RWPE1 (cell line): ENCODE results near the gene HNRNPM.
"Not testable (repeated sequence)": the region's sequence is repeated elsewhere in the genome, so short reads cannot be mapped to it uniquely, and the experiment has no call there.

ENCODE experiments used
- CTCF ChIA-PET: fragments of 350-600 bp; sonication (Branson Sonifier 250); formaldehyde crosslinking; extraction: SDS; loops from one replicate; lab custom pipeline; 2021; lab: Yijun Ruan, JAX
- POLR2A ChIA-PET: fragments of 400-600 bp; formaldehyde crosslinking; extraction: SDS; loops from one replicate; lab custom pipeline; 2020; ENCODE audit warnings: antibody characterized with exemption; ENCODE audit not compliant: low non-redundant PET; lab: Yijun Ruan, JAX
- DNase-seq: peaks from one replicate; pipeline ENCODE4 v3.0.0; 2012; ENCODE audit warnings: low spot score
- H3K27ac ChIP-seq: fragments of 450-650 bp; 2 replicates; pipeline ENCODE4 v1.5.1; 2017
- TF ChIP-seq, protein P1 (sequence below): fragments of 450-650 bp; conservative IDR thresholded peaks from 2 replicates; pipeline ENCODE4 v1.5.1; 2017; ENCODE audit warnings: low read depth, mild to moderate bottlenecking

Gene HNRNPM

DNA sequence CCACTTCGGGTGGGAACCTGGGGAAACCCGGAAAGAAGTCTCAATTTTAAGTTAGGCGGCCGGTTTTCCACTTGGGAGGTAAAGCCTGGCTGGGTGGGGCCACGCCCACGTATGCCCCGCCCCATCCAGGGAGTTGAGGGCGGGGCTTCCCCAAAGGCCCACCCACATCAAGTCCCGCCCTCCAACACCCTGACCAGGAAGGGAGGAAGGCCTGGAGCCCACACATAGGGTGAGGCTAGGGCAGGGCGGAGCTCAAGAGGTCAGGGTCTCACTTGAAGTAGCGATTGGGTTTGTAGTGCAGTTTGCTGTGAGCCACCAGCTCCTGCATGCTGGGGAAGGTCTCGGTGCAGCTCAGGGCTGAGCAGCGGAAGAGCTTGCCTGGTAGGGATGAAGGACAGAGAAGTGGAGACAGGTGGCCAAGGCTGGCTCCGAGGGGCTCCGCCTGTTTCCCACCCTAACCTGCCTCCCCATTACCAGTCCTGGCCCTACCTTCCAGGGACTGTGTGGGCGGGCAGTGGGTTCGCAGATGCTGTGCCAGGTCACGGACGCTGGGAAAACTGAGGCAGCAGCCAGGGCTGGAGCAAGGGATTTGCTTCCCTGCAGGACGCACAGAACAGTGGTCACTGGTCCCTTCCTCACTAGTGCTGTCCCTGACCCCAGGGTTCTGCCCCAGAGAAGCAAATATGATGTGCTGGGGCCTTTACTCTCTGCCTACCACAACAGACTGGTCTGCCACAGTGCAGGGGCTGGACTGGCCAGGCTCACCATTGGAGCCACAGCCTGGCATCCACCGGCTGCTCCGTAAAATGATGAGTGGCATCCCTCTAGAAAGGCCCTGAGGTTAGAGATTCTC is 67.6 kb downstream of the HNRNPM start:
- DNase-seq = peak; percentile 58
- TF ChIP-seq, protein P1, sequence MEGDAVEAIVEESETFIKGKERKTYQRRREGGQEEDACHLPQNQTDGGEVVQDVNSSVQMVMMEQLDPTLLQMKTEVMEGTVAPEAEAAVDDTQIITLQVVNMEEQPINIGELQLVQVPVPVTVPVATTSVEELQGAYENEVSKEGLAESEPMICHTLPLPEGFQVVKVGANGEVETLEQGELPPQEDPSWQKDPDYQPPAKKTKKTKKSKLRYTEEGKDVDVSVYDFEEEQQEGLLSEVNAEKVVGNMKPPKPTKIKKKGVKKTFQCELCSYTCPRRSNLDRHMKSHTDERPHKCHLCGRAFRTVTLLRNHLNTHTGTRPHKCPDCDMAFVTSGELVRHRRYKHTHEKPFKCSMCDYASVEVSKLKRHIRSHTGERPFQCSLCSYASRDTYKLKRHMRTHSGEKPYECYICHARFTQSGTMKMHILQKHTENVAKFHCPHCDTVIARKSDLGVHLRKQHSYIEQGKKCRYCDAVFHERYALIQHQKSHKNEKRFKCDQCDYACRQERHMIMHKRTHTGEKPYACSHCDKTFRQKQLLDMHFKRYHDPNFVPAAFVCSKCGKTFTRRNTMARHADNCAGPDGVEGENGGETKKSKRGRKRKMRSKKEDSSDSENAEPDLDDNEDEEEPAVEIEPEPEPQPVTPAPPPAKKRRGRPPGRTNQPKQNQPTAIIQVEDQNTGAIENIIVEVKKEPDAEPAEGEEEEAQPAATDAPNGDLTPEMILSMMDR = no peak
- ChIA-PET POLR2A (interaction anchor here (0.5 to 1.6 kb wide), 3 partner anchors 11 to 122 kb away, joined by 3 to 7 read pairs (median 5); partner anchors contain the start of gene RAB11B), CTCF (interaction anchor here (0.6 kb wide), 1 partner anchor 50 kb away, joined by 3 read pairs; no protein-coding TSS in a partner anchor)
- peak overlapping the region; percentile 97 for H3K27ac ChIP-seq

DNA sequence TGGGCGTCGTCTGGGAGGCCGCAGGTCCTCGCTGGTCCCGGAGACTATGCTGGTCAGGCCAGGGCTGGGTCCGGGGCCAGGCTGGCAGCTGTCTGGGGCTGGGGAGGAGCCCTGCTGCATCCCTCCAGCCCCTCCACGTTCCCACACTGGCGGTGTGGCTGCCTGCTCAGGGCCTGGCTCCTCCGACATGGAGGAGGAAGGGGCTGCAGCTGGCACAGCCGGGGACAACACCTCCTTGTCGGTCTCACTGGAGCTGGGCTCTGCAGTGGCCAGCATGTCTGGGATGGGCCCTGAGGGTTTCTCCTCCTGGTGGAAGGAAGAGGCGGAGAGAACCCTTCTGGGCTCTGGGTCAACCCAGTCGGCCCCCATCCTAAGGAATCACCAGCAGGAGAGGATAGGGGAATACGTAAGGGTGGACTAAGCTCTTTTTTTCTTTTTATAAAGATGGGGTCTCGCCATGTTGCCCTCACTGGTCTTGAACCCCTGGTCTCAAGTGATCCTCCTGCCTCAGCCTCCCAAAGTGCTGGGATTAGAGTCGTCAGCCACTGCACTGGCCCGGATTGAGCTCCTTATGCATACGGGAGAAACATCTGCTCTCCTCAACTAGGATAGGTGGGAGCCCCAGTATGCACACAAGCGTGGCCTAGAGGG is 68.4 kb downstream of the HNRNPM start:
- H3K27ac ChIP-seq = peak overlapping the region; percentile 97
- TF ChIP-seq, protein P1 = no peak
- no peak for DNase-seq
- ChIA-PET POLR2A (interaction anchor here (0.5 to 1.6 kb wide), 6 partner anchors 10 to 123 kb away, joined by 3 to 7 read pairs (median 4); partner anchors contain the start of gene RAB11B), CTCF (no interaction called here)

DNA sequence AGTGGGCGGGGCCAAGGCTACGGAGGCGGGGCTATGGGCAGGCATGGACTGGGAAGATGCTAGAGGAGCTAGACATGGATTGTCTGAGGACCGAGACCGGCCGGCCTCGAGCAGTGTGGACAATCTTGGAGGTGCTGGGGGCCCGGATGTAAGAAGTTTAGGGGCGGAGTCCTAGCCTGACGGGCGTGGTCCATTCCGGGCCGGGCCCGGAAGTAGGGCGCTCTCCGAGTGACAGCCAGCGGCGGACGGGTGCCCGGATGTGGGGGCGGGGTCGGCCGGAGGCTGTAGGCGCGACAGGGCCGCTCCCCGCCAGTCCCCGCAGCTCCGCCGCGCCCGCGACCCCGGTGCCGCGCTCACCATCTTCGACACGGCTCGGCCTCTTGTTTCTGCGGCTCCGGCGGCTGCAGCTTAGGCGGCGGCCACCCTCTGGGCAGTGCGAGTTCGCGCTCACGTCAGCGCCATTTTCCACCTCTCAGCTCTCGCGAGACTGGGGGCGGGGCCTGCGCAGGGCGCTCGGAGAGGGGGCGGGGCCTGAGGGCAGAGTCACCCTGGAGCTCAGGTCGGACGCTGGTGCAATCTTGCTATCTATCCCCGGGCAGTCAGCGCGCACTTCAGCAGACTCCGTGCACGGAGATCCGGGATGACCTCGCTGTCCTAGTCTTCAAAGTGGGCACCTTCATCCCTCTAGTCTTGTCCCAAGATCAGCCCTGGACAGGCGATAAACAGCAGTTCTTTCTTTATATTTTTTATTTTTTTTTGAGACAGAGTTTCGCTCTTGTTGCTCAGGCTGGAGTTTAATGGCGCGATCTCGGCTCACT is 69.1 kb downstream of the HNRNPM start, which contains the start of gene ZNF414:
Gene ZNF414, minus strand, starts transcription at position 481 of the 818 bp plus-strand sequence. Its CDS starts 121 bp downstream, at position 360.
- TF ChIP-seq, protein P1 = no peak
- peak within 1 kb of the TSS; percentile 97 for H3K27ac ChIP-seq
- ChIA-PET POLR2A (interaction anchor here (0.8 to 1.6 kb wide), 5 partner anchors 9 to 123 kb away, joined by 3 to 7 read pairs (median 4); partner anchors contain the start of gene RAB11B), CTCF (no interaction called here)
- peak; percentile 95 for DNase-seq

DNA sequence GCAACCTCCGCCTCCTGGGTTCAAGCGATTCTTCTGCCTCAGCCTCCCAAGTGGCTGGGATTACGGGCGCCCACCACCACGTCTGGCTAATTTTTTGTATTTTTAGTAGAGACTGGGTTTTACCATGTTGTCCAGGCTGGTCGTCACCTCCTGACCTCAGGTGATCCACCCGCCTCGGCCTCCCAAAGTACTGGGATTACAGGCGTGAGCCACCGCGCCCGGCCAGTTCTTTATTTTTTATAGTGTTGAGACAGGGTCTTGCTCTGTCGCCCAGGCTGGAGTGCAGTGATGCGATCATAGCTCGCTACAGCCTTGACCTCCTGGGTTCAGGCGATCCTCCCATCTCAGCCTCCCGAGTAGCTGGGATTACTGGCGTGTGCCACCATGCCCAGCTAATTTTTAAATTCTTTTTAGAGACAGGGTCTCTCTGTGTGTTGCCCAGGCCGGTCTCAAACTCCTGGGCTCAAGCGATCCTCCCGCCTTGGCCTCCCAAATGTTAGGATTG is 69.8 kb downstream of the HNRNPM start:
- DNase-seq, CTCF ChIA-PET: not testable (repeated sequence)
- POLR2A ChIA-PET = interaction anchor here (1.1 to 1.6 kb wide), 2 partner anchors 11 to 124 kb away, joined by 4 to 5 read pairs; partner anchors contain the start of gene RAB11B
- peak overlapping the region; percentile 97 for H3K27ac ChIP-seq

DNA sequence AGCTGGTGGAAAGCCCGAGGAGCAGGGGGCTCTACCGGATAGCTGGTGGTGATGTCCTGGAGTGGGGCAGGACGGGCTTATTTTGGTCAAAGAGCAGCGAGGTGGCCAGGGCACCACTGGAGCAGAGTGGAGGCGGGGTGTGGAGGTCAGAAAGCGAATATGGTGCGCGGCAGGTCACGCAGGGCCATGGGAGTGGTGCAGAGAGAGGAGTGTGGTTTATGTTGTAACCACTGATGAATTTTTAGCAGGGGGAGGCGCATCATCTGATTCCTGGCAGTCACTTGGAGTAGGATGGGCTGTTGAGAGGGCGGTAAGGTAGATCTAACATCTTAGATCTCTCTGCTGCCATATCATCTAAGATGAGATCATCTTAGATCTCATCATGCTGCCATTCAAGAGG is 70.5 kb downstream of the HNRNPM start:
- no peak for DNase-seq
- H3K27ac ChIP-seq = no peak overlapping the region
- ChIA-PET CTCF (no interaction called here), POLR2A (no interaction called here)
- TF ChIP-seq, protein P1 = no peak
